Measurements from ENCODE around the gene IDH3B. TPM values are rescaled to one million over a fixed set of nuclear protein-coding genes. Genes with fewer than 3 reads are reported as not detected.

The IDH3B gene
- total and polyA plus RNA-seq, 9 of the 15 experiments (the other 6 are each of a cell fraction or from before 2014, with no cell fraction given) = 91.7 to 224 (median 155) TPM

DNA sequence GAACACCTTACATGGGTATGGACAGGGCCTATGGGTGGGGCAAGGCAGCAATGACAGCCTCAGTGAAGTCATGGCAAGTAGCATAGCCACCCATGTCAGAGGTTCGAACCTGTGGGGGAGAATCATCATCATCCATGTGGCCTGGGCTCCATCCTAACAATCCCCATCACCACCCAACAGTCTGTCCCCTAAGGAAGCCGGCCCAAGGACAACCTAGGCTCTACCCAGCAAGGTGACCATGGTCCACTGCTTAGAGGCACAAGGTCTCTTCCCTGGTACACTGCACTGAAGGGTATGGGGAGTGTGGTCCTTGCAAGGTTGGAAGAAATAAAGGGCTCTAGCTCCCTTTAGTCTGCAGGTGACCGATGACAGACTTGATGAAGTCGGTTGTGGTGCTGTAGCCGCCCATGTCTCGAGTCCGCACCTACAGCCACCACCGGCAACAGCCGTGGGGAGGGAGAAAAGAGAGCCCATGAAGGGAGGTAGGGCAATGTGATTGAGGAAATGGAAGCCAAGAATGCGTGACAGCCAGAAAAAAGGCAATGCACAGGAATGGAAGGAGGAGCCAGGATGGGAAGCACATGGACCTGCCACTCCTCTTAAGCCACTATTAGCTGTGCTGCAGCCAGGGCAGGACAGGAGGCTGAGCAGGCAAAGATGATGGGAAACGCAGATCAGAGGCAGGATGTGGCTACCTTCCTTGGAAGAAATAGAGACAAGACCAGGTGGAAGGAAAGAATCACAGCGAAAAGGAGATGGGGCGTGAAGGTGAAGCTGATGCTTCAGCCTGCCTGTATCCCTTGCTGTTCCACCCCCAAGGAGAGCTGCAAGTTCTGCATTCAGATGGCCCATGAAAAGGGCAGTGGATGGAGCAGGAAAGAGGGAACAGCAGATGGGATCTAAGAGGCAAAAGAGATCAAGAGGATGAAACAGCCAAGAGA is 5.3 kb downstream of the IDH3B start:
- H4K20me1 ChIP-seq (replicated peaks; ENCODE audit: control insufficient read depth, insufficient read depth, low read length) = peaks cover 37% of the 10 kb centered on the region
- BruUV-seq (replicated peaks) = no TSS peak
- intact Hi-C loops (cut with micrococcal nuclease) = no loop called here
- H3K9ac ChIP-seq (ENCODE audit: insufficient read depth in 1 of 2, low read depth in 2 of 2, low read length in 2 of 2) = no peak overlapping the region
- H3K27me3 ChIP-seq (ENCODE audit: control insufficient read depth in 2 of 2, insufficient read depth in 2 of 2, low read length in 2 of 2) = no peaks in the 10 kb centered on the region
- ChIA-PET CTCF (ENCODE audit: low intra/inter-chr PET ratio) (no interaction called here), POLR2A (interaction anchor here (0.7 to 1.3 kb wide), 2 partner anchors 21 to 34 kb away, joined by 3 to 4 read pairs; partner anchors contain the start of gene EBF4)
- FAIRE-seq = peak; percentile 75
- H3K9me3 ChIP-seq (replicated peaks; ENCODE audit: control insufficient read depth, insufficient read depth, low read depth, low read length) = no peaks in the 10 kb centered on the region
- no peak overlapping the region for H3K4me2 ChIP-seq (ENCODE audit: insufficient read depth, low read length)
- H2AFZ ChIP-seq (ENCODE audit: low read depth, low read length) = no peak overlapping the region
- peak in 2 of 4 experiments; percentile 17 to 34 for DNase-seq (ENCODE audit: extremely low read depth in 1 of 4, low spot score in 3 of 4)
- in situ Hi-C loops (cut with MboI) = no loop called here
- H3K36me3 ChIP-seq (ENCODE audit: control insufficient read depth, insufficient read depth, low read length) = peaks cover 92% of the 10 kb centered on the region
- H3K79me2 ChIP-seq (ENCODE audit: control insufficient read depth, insufficient read depth, low read length) = peaks cover 46% of the 10 kb centered on the region
- no peak overlapping the region; the same call in 2 of the 3 replicates for H3K27ac ChIP-seq (ENCODE audit: extremely low read depth, low read depth, low read length)
- peak; percentile 71 for ATAC-seq
- peaks cover 17 to 20% of the 10 kb centered on the region in 2 experiments; a peak in 4 of 5 replicates for H3K4me1 ChIP-seq (replicated peaks in 1 of 2; ENCODE audit: control insufficient read depth in 2 of 2, insufficient read depth in 2 of 2, low read length in 2 of 2)
- 44% methylated on average over 10 of the region's 13 CpGs for WGBS (ENCODE audit: insufficient coverage, low coverage, missing lambda C conversion rate)
- H3K9me1 ChIP-seq (ENCODE audit: control insufficient read depth, insufficient read depth, low read length) = peaks cover 15% of the 10 kb centered on the region
- no peak overlapping the region for H3K4me3 ChIP-seq
- TF ChIP-seq TCF3 (CRISPR knock-in tag; IDR thresholded peaks at IDR 0.05) (no peak), ZBTB26 (CRISPR knock-in tag; IDR thresholded peaks at IDR 0.05) (peak; percentile 58; the same call in 1 of the 2 replicates), STAT5A (IDR thresholded peaks at IDR 0.05; ENCODE audit: borderline replicate concordance, low read length) (no peak), ZNF707 (CRISPR knock-in tag; conservative IDR thresholded peaks at IDR 0.05) (no peak), GATA2 (CRISPR knock-in tag; IDR thresholded peaks at IDR 0.05) (no peak), POLR2AphosphoS2 (IDR thresholded peaks at IDR 0.05; ENCODE audit: low read length) (0 out of 2 replicates have a peak, but pooled peaks have one; percentile 91), SMARCE1 (IDR thresholded peaks at IDR 0.05) (no peak), NONO (IDR thresholded peaks at IDR 0.05; ENCODE audit: low read depth in 2 of 2, low read length in 1 of 2) (no peak), KDM4B (IDR thresholded peaks at IDR 0.05; ENCODE audit: borderline replicate concordance in 2 of 2, low read depth in 1 of 2) (no peak), XRCC5 (IDR thresholded peaks at IDR 0.05; ENCODE audit: low read depth, low read length) (no peak)
- TF ChIP-seq, protein P1, sequence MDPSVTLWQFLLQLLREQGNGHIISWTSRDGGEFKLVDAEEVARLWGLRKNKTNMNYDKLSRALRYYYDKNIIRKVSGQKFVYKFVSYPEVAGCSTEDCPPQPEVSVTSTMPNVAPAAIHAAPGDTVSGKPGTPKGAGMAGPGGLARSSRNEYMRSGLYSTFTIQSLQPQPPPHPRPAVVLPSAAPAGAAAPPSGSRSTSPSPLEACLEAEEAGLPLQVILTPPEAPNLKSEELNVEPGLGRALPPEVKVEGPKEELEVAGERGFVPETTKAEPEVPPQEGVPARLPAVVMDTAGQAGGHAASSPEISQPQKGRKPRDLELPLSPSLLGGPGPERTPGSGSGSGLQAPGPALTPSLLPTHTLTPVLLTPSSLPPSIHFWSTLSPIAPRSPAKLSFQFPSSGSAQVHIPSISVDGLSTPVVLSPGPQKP (CRISPR knock-in tag; IDR thresholded peaks at IDR 0.05) = no peak
- TF ChIP-seq, protein P2, sequence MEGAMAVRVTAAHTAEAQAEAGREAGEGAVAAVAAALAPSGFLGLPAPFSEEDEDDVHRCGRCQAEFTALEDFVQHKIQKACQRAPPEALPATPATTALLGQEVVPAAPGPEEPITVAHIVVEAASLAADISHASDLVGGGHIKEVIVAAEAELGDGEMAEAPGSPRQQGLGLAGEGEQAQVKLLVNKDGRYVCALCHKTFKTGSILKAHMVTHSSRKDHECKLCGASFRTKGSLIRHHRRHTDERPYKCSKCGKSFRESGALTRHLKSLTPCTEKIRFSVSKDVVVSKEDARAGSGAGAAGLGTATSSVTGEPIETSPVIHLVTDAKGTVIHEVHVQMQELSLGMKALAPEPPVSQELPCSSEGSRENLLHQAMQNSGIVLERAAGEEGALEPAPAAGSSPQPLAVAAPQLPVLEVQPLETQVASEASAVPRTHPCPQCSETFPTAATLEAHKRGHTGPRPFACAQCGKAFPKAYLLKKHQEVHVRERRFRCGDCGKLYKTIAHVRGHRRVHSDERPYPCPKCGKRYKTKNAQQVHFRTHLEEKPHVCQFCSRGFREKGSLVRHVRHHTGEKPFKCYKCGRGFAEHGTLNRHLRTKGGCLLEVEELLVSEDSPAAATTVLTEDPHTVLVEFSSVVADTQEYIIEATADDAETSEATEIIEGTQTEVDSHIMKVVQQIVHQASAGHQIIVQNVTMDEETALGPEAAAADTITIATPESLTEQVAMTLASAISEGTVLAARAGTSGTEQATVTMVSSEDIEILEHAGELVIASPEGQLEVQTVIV (CRISPR knock-in tag; IDR thresholded peaks at IDR 0.05; ENCODE audit: borderline replicate concordance) = no peak
- TF ChIP-seq, protein P3, sequence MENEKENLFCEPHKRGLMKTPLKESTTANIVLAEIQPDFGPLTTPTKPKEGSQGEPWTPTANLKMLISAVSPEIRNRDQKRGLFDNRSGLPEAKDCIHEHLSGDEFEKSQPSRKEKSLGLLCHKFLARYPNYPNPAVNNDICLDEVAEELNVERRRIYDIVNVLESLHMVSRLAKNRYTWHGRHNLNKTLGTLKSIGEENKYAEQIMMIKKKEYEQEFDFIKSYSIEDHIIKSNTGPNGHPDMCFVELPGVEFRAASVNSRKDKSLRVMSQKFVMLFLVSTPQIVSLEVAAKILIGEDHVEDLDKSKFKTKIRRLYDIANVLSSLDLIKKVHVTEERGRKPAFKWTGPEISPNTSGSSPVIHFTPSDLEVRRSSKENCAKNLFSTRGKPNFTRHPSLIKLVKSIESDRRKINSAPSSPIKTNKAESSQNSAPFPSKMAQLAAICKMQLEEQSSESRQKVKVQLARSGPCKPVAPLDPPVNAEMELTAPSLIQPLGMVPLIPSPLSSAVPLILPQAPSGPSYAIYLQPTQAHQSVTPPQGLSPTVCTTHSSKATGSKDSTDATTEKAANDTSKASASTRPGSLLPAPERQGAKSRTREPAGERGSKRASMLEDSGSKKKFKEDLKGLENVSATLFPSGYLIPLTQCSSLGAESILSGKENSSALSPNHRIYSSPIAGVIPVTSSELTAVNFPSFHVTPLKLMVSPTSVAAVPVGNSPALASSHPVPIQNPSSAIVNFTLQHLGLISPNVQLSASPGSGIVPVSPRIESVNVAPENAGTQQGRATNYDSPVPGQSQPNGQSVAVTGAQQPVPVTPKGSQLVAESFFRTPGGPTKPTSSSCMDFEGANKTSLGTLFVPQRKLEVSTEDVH (IDR thresholded peaks at IDR 0.05; ENCODE audit: low read depth, partially characterized antibody) = peak; percentile 52

Measured in K562 (cell line).